Measurements from ENCODE around the gene BMPER.

- TF ChIP-seq, protein P1, sequence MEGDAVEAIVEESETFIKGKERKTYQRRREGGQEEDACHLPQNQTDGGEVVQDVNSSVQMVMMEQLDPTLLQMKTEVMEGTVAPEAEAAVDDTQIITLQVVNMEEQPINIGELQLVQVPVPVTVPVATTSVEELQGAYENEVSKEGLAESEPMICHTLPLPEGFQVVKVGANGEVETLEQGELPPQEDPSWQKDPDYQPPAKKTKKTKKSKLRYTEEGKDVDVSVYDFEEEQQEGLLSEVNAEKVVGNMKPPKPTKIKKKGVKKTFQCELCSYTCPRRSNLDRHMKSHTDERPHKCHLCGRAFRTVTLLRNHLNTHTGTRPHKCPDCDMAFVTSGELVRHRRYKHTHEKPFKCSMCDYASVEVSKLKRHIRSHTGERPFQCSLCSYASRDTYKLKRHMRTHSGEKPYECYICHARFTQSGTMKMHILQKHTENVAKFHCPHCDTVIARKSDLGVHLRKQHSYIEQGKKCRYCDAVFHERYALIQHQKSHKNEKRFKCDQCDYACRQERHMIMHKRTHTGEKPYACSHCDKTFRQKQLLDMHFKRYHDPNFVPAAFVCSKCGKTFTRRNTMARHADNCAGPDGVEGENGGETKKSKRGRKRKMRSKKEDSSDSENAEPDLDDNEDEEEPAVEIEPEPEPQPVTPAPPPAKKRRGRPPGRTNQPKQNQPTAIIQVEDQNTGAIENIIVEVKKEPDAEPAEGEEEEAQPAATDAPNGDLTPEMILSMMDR (IDR thresholded peaks at IDR 0.05), result no peak
- TF ChIP-seq POLR2A (IDR thresholded peaks at IDR 0.05), result no peak
Observed at GRCh38 chr7:33892945-33893344, 12.4 kb upstream of the BMPER start.

Measured in adrenal gland (tissue), 5 donors.